Measurements from ENCODE around the gene RAB3C. TPM values are rescaled to one million over a fixed set of nuclear protein-coding genes. Genes with fewer than 3 reads are reported as not detected.

RAB3C gene
- total RNA-seq, 1 experiment from 2014 or later = not detected

GRCh38 chr5:58628626-58629025, 45.8 kb downstream of the RAB3C start:
- 0 out of 2 replicates have a peak, but pooled peaks cover 3% of the 10 kb centered on the region for H3K27me3 ChIP-seq (replicated peaks)
- no peaks in the 10 kb centered on the region for H3K36me3 ChIP-seq
- no peak overlapping the region for H3K27ac ChIP-seq
- no peaks in the 10 kb centered on the region for H3K9me3 ChIP-seq (replicated peaks)
- H3K4me3 ChIP-seq = no peak overlapping the region
- no peak for DNase-seq (ENCODE audit: low read depth in 1 of 2, low spot score in 2 of 2)
- no peaks in the 10 kb centered on the region for H3K4me1 ChIP-seq (replicated peaks)

DNA sequence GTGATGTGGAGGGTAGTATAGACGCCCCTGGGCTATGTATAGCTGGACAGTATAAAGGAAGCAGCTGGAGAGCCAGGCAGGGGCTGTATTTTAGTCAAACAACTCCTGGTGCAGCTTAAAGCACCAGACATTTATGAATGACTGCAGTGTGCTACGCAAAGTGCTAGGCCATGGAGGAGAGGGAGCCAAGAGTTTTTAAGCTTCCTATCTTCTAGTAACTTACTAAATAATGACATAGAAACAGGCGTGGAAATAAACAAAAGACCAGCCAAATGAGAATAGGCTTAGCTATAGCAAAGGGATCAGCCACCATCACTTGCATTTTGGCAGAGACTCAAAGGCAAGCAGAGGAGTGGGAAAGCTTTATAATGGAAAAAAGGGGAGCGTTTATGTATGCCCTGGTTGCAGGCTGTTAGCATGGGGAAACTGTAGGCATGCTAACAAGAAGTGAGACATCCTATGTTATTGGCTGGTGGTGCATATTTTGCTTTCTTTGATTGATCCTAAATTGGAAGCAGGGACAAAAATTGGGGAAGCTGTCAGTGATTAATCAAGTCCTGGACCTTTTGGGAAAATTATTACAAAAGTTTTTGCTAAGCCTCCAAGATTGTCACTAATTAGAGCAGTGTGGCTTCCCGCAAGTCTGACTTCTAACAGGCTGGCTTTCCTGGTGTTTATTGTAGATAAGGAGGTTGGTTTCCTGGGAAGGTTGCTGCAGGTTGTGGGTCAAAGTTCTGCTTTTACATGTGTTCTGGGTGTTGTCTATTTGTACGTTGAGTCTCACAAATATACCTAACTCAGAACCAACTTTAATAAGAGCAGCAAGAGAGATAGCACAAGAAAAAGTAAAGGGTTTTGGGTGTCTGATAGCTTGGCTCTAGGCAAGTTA, 46.6 kb downstream of the RAB3C start:
- H3K4me3 ChIP-seq = no peak overlapping the region
- no peaks in the 10 kb centered on the region for H3K36me3 ChIP-seq
- H3K4me1 ChIP-seq (replicated peaks) = no peaks in the 10 kb centered on the region
- no peak for DNase-seq (ENCODE audit: low read depth in 1 of 2, low spot score in 2 of 2)
- no peak overlapping the region for H3K27ac ChIP-seq
- H3K9me3 ChIP-seq (replicated peaks) = no peaks in the 10 kb centered on the region
- 0 out of 2 replicates have a peak, but pooled peaks cover 3% of the 10 kb centered on the region for H3K27me3 ChIP-seq (replicated peaks)

DNA sequence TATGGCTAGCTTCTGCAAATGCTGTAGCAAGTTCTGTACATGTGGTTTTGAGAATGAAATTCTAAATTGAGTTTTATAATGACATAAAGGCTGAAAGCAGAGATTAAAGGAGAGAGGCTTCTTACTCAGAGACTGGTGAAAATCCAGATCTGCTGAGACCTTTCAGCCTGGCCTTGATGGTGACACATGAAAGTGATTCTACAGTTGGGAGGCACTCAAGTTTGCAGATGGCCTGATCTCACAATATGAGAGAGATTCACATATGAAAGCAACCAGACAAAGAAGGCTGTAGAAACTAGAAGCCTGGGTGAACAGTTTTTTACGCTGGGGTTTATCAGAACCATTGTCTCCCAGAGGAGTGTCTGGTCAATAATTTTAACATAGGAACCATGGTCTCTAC, 49.0 kb downstream of the RAB3C start:
- Histone ChIP-seq H3K27me3 (replicated peaks) (0 out of 2 replicates have a peak, but pooled peaks cover 3% of the 10 kb centered on the region), H3K27ac (no peak overlapping the region), H3K4me1 (replicated peaks) (no peaks in the 10 kb centered on the region), H3K9me3 (replicated peaks) (no peaks in the 10 kb centered on the region), H3K4me3 (no peak overlapping the region), H3K36me3 (no peaks in the 10 kb centered on the region)
- DNase-seq (ENCODE audit: low read depth in 1 of 2, low spot score in 2 of 2) = no peak

GRCh38 chr5:58635416-58635815, 52.5 kb downstream of the RAB3C start:
- H3K36me3 ChIP-seq = no peaks in the 10 kb centered on the region
- no peak for DNase-seq (ENCODE audit: low read depth in 1 of 2, low spot score in 2 of 2)
- no peak overlapping the region for H3K27ac ChIP-seq
- peaks cover 3% of the 10 kb centered on the region; the same call in 1 of the 2 replicates for H3K27me3 ChIP-seq (replicated peaks)
- no peaks in the 10 kb centered on the region for H3K4me1 ChIP-seq (replicated peaks)
- H3K4me3 ChIP-seq = no peak overlapping the region
- no peaks in the 10 kb centered on the region for H3K9me3 ChIP-seq (replicated peaks)

DNA sequence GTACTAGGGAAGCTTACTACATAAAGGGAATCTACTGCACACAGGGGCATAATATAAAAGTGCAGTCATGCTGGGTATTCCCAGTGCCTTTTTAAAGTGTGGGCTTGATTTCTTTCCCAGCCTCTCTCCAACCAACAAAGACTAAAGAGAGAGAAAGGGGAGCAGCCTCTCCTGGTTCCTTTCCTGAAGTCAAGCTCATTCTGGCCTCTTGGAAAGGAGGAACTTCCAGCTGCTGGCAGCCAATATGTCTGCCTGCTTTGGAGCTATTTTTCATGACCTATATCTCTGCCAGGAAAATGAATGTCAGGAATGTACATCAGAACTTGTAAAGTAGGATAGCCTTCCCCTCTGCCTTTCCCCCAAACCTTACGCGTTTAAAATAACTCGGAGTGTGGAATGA, 57.1 kb downstream of the RAB3C start:
- Histone ChIP-seq H3K27ac (no peak overlapping the region), H3K36me3 (no peaks in the 10 kb centered on the region), H3K4me3 (no peak overlapping the region), H3K27me3 (replicated peaks) (no peaks in the 10 kb centered on the region; the same call in 1 of the 2 replicates), H3K4me1 (replicated peaks) (no peaks in the 10 kb centered on the region), H3K9me3 (replicated peaks) (no peaks in the 10 kb centered on the region)
- DNase-seq (ENCODE audit: low read depth in 1 of 2, low spot score in 2 of 2) = no peak

DNA sequence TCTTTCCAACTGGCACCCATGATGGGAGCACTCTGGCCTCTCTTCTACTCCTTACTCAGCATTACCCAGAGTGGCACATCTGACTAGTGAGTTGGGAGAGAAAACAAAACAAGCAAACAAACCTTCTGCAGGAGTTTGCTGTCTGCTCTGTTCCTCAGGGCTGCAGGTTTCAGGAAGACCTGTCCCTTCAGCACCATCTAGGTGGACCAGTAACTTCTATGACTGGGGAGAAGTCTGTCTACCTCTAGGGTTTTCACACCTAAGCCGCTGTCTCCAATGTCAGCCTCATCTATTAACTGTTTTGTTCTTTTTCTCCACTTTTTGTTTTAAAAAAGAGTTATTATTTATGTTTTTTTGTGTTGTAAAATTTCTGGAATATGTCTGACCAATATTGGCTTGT, 58.7 kb downstream of the RAB3C start:
- Histone ChIP-seq H3K9me3 (replicated peaks) (no peaks in the 10 kb centered on the region), H3K27ac (no peak overlapping the region), H3K27me3 (replicated peaks) (no peaks in the 10 kb centered on the region; the same call in 1 of the 2 replicates), H3K4me1 (replicated peaks) (no peaks in the 10 kb centered on the region), H3K36me3 (no peaks in the 10 kb centered on the region), H3K4me3 (no peak overlapping the region)
- no peak for DNase-seq (ENCODE audit: low read depth in 1 of 2, low spot score in 2 of 2)

DNA sequence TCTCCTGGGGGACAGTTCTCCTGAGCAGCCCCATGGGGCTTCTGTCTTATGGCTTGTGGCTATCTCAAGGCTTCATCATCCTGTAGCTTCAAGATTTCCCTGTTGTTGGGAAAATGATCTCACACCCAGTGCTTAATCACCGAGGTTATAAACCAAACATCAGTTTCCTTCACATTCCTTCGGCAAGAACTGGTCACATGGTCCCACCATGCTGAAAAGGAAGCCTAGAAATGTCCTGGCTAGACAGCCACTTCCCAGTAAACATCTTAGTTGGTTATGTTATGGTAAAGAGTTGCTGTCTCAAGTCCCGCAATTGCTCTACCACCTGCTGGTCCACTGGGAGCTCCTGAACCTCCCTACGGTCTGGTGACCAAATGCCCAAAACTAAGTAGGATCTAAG, 66.0 kb downstream of the RAB3C start:
- Histone ChIP-seq H3K9me3 (replicated peaks) (no peaks in the 10 kb centered on the region), H3K27me3 (replicated peaks) (no peaks in the 10 kb centered on the region), H3K36me3 (no peaks in the 10 kb centered on the region), H3K27ac (no peak overlapping the region), H3K4me3 (no peak overlapping the region), H3K4me1 (replicated peaks) (no peaks in the 10 kb centered on the region)
- DNase-seq (ENCODE audit: low read depth in 1 of 2, low spot score in 2 of 2) = no peak

GRCh38 chr5:58649716-58650115, 66.8 kb downstream of the RAB3C start:
- Histone ChIP-seq H3K4me3 (no peak overlapping the region), H3K4me1 (replicated peaks) (no peaks in the 10 kb centered on the region), H3K27ac (no peak overlapping the region), H3K9me3 (replicated peaks) (no peaks in the 10 kb centered on the region), H3K27me3 (replicated peaks) (no peaks in the 10 kb centered on the region), H3K36me3 (no peaks in the 10 kb centered on the region)
- DNase-seq (ENCODE audit: low read depth in 1 of 2, low spot score in 2 of 2) = no peak

DNA sequence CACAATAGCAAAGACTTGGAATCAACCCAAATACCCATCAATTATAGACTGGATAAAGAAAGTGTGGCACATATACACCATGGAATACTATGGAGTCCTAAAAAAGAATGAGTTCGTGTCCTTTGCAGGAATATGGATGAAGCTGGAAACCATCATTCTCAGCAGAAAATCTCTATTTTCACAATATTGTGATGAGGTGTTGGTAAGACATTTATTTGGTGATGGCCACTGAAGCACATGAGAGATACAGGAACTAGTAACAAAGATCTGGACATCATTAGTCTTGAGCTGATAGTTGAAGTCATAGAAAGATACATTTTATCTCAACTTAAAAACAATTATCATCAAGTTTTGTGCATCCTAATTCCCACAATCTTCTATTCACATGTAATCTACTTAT, 70.6 kb downstream of the RAB3C start:
- Histone ChIP-seq H3K27me3 (replicated peaks) (no peaks in the 10 kb centered on the region), H3K9me3 (replicated peaks) (no peaks in the 10 kb centered on the region), H3K4me1 (replicated peaks) (no peaks in the 10 kb centered on the region), H3K27ac (no peak overlapping the region), H3K36me3 (no peaks in the 10 kb centered on the region), H3K4me3 (no peak overlapping the region)
- DNase-seq (ENCODE audit: low read depth in 1 of 2, low spot score in 2 of 2) = no peak

DNA sequence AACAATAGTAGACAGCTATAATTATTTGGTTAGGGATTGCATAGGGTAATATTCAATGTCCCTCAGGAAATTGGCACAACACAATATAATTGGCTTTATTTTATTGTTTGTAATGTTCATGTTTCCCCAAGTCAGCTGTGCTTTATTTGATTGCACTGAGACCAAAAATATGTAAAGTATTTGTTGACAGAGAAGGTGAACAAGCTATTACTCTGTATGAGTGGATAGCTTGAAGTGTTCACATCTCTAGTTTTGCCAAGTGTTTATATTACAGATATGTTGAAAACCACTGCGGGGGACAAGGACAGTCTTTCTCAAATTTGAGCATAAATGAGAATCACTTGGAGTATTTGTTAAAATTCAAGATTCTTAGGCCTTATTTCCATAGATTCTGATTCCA, 83.3 kb downstream of the RAB3C start:
- H3K9me3 ChIP-seq (replicated peaks) = no peaks in the 10 kb centered on the region
- no peak overlapping the region for H3K27ac ChIP-seq
- no peaks in the 10 kb centered on the region for H3K36me3 ChIP-seq
- H3K27me3 ChIP-seq (replicated peaks) = no peaks in the 10 kb centered on the region; the same call in 1 of the 2 replicates
- DNase-seq (ENCODE audit: low read depth in 1 of 2, low spot score in 2 of 2) = no peak
- no peaks in the 10 kb centered on the region for H3K4me1 ChIP-seq (replicated peaks)
- H3K4me3 ChIP-seq = no peak overlapping the region

GRCh38 chr5:58666598-58667581, 84.0 kb downstream of the RAB3C start:
- H3K27me3 ChIP-seq (replicated peaks) = no peaks in the 10 kb centered on the region; the same call in 1 of the 2 replicates
- no peaks in the 10 kb centered on the region for H3K9me3 ChIP-seq (replicated peaks)
- H3K27ac ChIP-seq = no peak overlapping the region
- DNase-seq (ENCODE audit: low read depth in 1 of 2, low spot score in 2 of 2) = no peak
- no peaks in the 10 kb centered on the region for H3K36me3 ChIP-seq
- H3K4me1 ChIP-seq (replicated peaks) = no peaks in the 10 kb centered on the region
- H3K4me3 ChIP-seq = no peak overlapping the region

- no peaks in the 10 kb centered on the region for H3K27me3 ChIP-seq (replicated peaks)
- no peaks in the 10 kb centered on the region for H3K9me3 ChIP-seq (replicated peaks)
- no peaks in the 10 kb centered on the region for H3K4me1 ChIP-seq (replicated peaks)
- H3K36me3 ChIP-seq = no peaks in the 10 kb centered on the region
- no peak for DNase-seq (ENCODE audit: low read depth in 1 of 2, low spot score in 2 of 2)
- no peak overlapping the region for H3K27ac ChIP-seq
- H3K4me3 ChIP-seq = no peak overlapping the region
Measured at GRCh38 chr5:58670582-58670981, 87.7 kb downstream of the RAB3C start.

GRCh38 chr5:58671155-58671554, 88.3 kb downstream of the RAB3C start:
- DNase-seq (ENCODE audit: low read depth in 1 of 2, low spot score in 2 of 2) = no peak
- no peaks in the 10 kb centered on the region for H3K27me3 ChIP-seq (replicated peaks)
- no peaks in the 10 kb centered on the region for H3K36me3 ChIP-seq
- H3K9me3 ChIP-seq (replicated peaks) = no peaks in the 10 kb centered on the region
- H3K4me1 ChIP-seq (replicated peaks) = no peaks in the 10 kb centered on the region
- no peak overlapping the region for H3K27ac ChIP-seq
- no peak overlapping the region for H3K4me3 ChIP-seq

- DNase-seq (ENCODE audit: low read depth in 1 of 2, low spot score in 2 of 2) = no peak
- no peak overlapping the region for H3K4me3 ChIP-seq
- no peak overlapping the region for H3K27ac ChIP-seq
- H3K9me3 ChIP-seq (replicated peaks) = no peaks in the 10 kb centered on the region
- no peaks in the 10 kb centered on the region for H3K36me3 ChIP-seq
- no peaks in the 10 kb centered on the region for H3K4me1 ChIP-seq (replicated peaks)
- 0 out of 2 replicates have a peak, but pooled peaks cover 3% of the 10 kb centered on the region for H3K27me3 ChIP-seq (replicated peaks)
Measured at GRCh38 chr5:58672521-58672920, 89.6 kb downstream of the RAB3C start.
